Mesangial cell (primary cell): Measurements from ENCODE around the gene ERVMER34-1. TPM values are rescaled to one million over a fixed set of nuclear protein-coding genes. Genes with fewer than 3 reads are reported as not detected.

Experiments used
- total RNA-seq: library from RNA; depleted of rRNA; stranded (reverse); fragments of >200 nt; gene quantifications from 2 replicates; pipeline ENCODE4 v1.2.3, GENCODE V29; 2015

The ERVMER34-1 gene
- 1.4 and 1.8 TPM in 2 replicates for total RNA-seq

GRCh38 chr4:52750819-52751486 lies at the start of gene ERVMER34-1:
Gene ERVMER34-1 (minus strand): TSS chr4:52751425. CDS start chr4:52745520, 5,905 bp downstream.

Other genes starting within 250 kb of the ERVMER34-1 start
- gene USP46, start 92.1 kb downstream of the ERVMER34-1 start, total RNA-seq, result 8.5 and 8.8 TPM in 2 replicates
- 0.65 and 0.76 TPM in 2 replicates for gene RASL11B, start 110.9 kb upstream of the ERVMER34-1 start, total RNA-seq